Suppressor macrophage treated with lipopolysaccharide for 1 hour (primary cell): ENCODE measurements around the gene AKAP5.

ENCODE experiments used
- DNase-seq, 3 donors: peaks; one replicate each; pipeline ENCODE4 v3.0.0-alpha.2; 2020 to 2022

The AKAP5 gene, protein sequence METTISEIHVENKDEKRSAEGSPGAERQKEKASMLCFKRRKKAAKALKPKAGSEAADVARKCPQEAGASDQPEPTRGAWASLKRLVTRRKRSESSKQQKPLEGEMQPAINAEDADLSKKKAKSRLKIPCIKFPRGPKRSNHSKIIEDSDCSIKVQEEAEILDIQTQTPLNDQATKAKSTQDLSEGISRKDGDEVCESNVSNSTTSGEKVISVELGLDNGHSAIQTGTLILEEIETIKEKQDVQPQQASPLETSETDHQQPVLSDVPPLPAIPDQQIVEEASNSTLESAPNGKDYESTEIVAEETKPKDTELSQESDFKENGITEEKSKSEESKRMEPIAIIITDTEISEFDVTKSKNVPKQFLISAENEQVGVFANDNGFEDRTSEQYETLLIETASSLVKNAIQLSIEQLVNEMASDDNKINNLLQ

DNA sequence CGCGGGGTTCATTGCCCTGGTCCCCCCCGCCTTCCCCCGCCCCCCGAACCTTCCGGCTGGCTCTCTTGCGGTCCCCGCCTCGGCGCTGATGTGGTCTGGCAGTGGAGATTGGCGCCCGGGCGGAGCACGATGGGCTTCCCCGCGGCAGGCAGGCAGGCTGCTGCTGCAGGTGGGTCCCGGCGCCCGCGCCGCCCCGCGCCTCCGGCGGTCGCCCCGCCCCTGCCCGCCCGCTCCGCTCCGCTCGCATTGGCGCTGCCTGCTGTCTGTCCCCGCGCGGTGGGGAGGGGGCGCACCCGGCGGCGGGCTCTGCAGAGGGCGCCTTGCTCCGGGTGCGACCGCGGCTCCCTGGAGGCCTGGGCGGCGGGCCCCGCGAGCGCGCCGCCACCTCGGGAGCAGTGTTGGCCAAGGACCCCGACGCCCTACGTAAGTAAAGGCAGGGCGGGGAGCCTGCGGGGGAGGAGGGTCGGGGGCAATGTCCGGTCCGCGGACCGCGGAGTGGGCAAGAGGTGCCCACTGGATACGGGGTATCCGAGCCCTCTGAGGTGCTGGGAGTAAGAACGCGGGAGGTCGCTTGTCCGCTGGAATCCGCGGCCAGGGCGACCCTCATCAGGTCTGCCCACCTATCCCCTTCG, at the start of gene AKAP5:
Gene AKAP5 (plus strand): TSS at position 309 of the 632 bp plus-strand sequence. CDS start 2,896 bp downstream, outside the sequence.
- peak in 2 of 3 donors; percentile 12 to 48 for DNase-seq

DNA sequence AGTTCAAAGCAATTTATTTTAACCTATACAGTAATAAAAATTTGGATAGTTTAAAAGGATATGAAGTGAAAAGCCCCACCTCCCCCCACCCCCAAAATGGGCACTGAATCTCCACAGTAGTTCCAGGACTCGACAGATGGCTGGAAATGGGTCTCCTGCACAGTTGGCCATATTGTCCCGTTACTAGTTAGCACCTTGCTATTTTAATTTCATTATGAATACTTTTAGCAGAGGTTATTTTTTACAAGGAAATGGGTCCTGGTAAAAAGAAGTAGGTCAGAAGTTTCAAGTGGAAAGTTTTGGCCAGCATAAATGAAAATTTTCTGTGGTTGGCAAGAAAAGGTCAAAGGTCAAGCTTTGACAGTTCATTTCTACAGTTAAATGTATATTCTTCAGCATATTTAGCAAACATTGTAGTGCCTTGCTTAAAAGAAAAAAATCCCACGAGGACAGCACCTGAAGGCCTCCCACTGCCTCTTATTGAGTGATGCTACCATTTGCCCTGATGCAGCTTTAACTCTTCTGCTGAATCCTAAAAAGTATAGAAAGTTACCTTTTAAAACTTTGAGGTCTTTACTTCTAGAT, 48.9 kb upstream of the AKAP5 start:
- DNase-seq, result no peak

DNA sequence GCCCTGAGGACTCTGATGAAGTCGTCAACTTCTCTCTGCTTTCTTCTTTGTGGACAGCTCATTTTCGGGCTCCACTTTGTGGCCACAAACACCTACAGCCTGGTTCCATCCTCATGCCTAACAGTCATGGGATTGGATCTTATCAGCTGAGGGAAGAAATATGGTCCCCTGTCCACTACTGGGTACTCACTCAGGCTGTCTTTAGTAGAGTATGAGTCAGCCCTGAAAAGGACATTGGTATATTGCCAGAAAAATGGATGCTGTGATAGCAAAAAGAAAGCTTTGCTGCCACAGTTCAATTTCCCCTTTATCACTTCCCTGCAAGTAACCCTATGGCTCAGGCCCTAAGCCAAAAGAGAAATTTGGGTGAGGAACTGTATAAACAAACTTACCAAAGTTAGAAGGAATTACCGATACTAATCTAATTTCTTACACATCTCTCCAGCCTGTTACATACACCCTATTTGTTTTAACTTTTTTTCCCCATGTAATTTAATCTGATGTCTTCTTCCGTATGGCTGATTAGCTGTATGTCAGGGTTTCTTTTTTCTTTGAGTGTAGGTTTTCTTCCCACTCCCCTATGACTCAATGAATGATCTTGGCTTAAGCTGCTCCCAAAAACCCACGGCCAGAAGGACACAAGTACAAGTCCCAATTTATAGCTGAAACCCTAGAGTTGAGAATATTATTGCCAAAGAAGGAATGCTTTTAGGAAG, 48.1 kb upstream of the AKAP5 start:
- peak; percentile 66 to 85 (median 79) for DNase-seq

DNA sequence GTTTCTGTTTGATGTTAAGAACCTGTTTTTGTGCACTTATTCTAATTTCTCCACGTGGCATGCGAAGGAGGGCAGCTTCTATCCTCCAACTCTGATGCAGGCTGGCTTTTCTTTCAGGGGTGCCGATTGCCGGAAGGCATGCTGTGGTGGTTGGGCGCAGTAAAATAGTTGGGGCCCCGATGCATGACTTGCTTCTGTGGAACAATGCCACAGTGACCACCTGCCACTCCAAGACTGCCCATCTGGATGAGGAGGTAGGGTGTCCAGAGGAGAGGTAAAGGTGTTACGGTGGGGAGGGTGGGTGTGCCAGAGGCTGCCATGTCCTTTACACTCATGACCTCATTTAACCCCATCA, 47.6 kb upstream of the AKAP5 start:
- no peak for DNase-seq

DNA sequence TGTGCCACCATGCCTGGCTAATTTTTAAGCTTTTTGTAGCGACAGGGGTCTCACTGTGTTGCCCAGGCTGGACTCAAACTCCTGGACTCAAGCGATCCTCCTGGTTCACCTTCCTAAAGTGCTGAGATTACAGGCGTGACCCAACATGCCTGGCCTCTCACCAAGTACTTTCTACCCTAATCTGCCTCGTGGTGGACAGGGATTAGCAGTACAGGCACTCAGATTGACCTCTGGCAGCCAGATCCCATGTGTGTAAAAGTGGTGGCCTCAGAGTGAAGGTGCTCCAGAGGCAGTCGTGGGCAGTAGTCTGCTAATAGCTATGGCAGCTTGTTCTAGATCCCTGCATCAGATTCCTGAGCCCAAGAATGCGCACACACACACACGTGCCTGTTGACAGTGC, 46.3 kb upstream of the AKAP5 start:
- no peak for DNase-seq

DNA sequence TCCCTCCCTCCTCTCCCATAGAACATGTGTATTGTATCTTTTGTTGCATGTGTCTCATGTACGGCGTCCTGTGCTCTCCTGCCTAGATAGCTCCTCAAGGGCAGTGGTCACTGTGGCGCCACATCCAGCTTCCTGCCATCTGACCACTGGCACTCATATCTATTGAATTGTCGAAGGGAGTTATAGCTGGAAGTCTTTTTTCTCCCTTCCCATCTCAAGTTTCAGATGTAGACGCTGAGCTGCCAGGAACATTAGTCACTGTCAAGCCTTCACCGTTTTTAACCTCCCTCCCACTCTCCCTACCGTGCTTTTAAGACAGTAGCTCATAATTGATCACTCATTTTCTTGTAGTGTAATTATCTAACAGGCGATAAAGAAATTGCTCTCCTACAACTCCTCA, 44.1 kb upstream of the AKAP5 start:
- no peak for DNase-seq

DNA sequence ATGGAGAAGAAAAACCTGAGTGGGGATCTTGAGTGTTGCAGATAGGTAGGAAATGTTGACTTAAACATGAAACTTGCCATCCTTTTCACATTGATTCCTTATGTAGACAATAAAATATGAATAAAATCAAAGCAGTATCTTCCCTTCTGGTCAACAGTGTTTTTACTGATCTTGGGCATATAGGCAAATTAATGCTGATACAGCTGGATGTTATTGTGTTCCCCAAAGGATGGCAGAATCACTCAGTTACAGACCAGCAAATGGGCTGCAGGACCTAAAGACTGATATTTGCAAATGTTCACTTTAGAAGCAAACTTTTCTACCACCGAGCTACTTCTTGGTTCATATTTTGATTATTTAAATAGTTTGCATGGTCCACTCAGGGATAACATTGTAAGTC, 43.3 kb upstream of the AKAP5 start:
- DNase-seq, result no peak

DNA sequence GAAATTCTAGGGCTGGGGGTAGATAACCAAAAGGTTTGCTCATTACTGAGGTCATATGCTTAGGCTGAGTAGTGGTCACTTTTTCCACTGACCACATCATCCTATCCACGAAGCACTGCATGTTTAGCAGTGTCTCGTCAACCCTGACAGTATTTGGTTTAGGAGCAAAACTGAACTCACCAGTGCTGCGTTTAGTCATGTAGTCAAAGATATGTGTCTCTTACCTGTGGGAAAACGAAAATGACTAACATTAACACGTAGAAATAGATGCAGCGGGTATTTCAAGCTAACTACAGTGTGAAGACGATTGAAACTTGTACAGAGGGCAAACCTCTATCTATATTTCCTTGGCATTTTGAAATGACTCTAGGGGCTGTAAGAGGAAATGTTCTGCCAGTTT, 42.5 kb upstream of the AKAP5 start:
- DNase-seq, result no peak

DNA sequence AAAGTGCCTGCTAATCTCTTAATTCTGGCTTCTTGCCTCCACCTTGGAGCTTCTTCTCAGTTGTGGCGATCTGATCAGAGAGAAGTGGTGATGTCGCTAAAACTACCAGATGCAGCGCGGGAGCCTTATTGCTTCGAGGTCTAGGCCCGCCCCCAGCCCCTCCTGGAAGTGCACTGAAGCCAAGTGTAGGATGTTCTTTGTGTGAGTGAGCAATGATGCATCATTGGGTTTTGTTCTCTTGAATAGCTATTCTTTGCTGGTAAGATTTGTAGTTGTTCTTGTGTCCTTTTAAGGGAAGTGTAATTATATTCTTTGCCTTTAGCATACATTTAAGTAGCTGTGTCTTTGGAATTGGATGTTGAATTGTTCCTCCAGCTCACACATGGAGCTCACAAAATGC, 41.3 kb upstream of the AKAP5 start:
- DNase-seq, result no peak

DNA sequence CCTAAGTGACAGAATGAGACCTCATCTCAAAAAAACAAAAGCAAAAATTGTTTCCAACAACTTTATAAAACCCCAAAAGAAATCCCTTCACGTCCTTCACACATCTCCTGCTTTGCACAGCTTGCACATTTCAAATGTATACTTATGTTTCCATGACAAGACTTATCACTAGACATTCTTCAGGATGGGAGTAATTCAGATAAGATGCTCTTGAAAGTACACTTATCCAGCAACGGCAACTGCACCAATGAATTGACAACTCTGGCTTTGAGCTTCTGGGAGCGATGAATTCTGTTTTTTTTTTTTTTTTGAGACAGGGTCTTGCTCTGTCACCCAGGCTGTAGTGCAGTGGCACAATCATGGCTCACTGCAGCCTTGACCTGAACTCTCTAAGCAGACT, 30.8 kb upstream of the AKAP5 start:
- no peak for DNase-seq

DNA sequence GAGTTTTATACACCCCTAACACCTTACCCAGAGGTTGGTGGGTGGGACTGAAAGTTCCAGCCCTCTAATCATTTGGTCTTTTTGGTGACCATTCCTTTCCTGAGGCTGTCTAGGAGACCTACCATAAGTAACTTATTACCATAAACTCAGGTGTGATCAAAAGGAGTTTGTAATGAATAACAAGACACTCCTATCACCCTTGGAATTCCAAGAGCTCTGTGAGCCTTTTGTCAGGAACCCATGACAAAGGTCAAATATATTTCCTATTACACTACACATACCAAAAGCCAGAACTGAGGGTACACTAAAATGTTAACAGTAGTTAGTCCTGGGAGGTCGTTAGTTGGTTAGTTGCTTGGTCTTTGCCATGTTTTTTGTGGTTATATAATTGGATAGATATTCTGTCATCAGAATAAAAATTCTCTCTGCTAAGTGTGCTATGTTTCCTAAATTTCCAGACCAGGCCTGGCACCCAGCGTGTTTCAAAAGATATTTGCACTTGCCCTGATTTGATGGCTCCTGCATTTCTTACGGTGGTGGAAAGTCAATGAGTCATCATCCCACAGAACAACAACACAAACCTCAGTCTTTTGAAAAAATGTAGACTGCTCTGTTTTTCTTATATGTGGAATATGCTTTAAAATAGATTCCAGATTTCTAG, 27.0 kb upstream of the AKAP5 start:
- DNase-seq, result no peak

DNA sequence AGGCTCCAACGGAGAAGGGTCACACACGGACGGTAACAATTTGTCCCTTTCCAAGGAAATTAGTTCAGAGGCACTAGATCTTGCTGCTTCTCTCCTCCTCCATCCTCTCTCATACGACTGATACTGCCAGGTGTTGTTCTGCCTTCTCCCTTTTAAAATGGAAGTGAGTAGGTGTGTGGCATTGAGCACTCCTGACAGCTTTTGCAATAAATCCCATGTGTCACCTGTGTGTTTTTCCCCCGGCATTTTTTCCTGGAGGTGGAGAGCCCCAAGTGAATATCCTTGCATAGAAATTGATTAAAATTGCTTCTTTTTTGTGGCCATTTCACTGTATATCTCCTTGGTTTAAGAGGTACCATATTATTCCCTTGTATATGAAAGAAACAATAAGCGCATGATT, 26.2 kb upstream of the AKAP5 start:
- DNase-seq, result no peak

DNA sequence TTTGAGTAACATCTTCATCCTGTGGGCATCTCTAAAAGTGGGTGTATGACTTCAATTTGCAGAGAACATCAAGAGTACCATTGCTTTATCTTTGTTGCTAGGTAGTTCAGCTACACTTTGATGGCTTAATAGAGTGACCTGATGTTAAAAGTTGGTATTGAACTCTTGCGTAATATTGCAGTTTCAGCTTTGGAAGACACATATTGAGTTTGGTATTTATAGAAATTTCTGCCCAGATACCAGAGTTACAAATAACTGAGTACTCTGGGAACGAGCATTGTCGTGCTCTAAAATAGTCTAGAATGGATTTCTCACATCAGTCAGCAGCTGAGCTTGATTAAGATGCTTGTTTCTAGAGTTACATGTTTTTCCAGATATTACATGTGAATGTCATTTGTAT, 24.8 kb upstream of the AKAP5 start:
- no peak for DNase-seq

DNA sequence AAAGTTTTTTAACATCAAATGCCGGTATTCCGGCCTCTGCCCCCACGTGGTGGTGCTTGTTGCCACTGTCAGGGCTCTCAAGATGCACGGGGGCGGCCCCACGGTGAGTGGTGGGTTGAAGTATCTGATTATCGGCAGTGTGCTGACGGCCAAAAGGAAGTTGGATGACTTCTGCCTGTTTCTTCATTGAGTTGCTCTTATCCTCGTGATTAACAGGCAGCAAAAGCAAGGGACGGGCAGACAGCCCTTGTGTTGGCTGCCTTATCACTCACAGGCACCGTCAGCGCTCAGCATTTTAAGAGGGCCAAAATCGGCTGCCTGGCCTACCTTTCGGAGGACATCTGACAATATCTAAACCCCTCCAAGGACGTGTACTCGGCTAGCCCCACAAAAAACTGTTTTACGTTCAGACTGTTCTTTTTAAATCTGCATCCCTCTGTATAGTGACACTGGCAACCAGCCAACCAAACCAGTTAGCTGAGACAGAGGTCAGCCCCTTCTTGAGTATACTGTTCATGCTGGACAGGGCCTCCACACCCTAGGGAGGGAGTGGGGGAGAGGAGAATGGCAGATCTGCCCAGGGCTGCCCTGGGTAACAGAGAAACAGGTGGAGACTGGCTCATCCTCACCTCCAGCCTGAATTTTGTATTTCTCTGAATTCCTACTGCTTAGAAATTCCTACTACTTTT, 22.9 kb upstream of the AKAP5 start:
- DNase-seq, result no peak

DNA sequence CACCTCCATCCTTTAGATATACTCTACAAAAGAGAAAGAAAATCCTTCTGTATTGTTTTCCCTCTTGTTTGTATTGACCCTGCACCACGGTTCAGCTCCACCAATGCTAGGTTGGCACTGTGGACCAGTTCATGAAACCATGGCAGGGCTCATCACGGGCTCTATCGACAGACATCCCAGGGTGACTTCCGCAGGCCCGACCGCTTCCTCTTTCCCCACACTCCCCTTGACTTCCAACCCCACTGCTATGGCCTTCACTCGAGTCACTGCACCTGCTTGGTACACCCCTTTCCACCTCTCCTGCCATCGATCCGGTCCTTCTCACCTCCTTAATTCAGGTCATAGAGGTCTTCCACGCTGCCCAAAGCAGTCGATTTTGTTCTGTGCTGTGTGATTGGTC, 21.2 kb upstream of the AKAP5 start:
- no peak for DNase-seq

DNA sequence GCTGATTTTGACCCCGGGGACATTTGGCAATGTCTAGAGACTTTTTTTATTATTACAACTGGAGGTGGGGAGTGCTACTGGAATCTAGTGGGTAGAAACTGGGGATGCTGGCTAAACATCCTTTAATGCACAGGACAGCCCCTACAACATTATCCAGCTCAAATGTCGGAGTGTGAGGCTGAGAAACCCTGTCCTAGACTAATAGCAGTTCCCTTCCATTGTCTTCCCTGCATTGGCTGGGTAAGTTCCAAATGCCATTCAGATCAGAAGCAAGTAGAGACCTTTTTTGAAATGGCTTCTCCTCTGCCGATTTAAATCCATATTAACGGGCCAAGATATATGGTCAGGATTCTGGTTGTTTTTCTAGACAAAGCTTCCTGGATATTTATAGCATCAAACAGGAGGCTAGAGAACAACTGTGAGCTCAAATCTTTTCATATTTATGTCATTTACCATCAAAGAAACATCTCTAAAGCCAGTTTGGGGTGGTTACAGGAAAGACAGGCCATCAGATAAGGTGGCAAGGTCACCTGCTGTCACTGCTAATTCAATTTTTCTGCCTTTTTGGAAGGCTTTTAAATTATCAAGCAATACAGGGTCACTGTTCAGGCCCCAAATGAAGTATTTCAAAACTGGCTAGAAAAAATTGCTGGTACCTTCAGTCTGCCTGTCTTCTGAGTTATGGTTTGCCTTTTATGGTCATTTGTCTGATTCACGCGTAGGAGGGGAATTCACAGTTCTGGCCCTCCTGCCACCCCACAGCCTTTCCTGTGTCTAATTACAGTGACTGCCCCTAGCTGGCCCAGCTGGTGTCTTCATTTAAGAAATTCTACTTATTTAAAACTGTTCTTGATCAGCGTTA, 20.1 kb upstream of the AKAP5 start:
- DNase-seq, result peak; percentile 74 to 86 (median 75)

DNA sequence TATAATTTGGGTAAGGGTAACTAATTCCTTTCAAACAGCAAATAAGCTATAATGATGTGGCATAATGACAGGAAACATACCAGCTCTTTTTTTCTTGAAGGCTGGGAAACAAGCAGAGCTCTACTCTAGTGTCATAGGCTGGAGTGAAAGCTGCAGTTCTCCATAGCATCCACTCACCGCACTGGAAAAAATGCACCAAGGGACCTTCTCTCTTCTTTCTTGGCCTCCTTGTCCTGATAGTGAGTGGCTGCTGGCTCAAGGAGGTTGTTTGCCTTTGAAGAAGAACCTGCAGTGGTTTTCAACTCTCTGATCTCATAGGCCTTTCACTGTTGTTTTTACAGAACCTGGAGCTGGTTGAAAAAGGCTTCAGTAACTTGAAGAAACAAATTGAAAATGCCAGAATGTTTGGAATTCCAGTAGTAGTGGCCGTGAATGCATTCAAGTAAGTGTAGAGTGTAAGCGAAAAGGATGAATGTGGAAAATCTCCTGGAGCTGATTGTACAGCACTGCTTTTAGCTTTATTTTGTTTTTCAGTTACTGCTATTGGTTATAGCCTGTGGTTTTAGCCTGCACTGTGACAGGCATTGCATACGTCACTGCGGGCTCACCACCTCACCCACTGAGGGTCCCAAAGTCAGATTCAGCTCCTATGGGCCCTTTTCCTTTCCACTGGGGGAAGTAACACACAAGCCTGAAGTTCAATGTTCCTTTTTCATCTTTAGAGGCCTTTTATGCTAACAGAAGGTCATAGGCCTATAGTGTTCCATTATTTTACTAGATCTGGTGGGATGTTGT, 17.2 kb upstream of the AKAP5 start:
- no peak for DNase-seq

DNA sequence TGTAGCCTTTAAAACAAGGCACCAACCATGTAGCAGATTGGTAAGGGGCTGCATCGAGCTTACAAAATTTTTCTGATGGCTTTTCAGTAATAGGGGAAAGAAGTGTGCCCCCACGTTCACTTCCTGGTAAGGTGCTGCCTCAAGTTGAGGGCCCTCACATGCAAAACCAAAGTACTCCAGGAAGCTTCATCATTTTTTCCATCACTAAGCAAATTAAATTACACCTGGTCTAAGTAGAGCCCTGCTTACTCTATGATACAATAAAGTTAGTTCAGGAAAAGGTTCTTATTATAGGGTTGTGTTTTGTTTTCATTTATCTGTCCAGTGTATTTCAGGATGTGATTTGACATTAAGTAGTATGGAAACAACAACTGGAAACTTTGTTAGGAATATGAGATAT, 15.0 kb upstream of the AKAP5 start:
- DNase-seq, result no peak

DNA sequence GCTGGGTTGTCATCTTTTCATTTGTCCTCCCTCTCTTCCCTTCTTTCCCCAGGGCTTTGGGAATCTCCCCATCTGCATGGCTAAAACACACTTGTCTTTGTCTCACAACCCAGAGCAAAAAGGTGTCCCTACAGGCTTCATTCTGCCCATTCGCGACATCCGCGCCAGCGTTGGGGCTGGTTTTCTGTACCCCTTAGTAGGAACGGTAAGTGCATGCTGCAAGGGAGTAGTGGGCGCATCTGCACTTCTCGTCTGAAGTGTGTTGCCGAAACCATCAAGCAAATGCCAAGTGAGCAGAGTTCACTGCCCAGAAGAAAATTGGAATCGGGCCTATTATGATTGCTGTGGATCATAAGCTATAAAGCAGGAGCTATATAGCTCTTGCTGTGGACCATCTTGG, 10.6 kb upstream of the AKAP5 start:
- DNase-seq, result no peak

DNA sequence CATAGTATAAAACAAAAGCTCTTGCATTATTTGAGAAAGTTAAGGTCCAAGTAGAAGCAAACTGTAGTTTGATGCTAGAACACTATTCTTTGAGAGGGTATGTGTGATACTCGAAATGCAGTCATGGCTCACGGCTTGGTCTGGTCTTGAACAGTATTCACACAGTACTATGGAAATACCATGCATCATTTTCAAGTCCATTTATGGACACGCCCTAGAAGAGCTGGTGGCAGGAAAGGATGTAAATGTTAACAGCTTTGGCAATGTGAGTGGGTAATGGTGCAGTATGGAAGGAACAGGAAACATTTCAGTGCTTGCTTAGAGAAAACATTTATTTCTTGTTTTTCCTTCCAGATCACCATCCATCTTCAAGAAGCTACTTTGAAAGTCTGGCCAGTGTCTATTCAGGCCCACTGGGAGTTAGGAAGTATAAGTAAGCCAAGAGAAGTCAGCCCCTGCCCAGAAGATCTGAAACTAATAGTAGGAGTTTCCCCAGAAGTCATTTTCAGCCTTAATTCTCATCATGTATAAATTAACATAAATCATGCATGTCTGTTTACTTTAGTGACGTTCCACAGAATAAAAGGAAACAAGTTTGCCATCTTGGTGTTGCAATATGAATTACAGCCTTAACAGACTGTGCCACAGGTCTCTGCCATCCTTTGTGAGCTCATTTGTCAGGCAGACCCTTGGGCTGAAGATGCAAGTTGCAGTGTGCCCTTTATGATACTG, 5.7 kb upstream of the AKAP5 start:
- no peak for DNase-seq
